Astrocyte of the spinal cord (primary cell): ENCODE data around the gene RTRAF.
A peak's percentile ranks its signal among the peaks of the same experiment; 100 is the strongest.

Experiments used
- DNase-seq: peaks from one replicate; pipeline ENCODE4 v3.0.0; 2011; ENCODE audit warnings: low read depth, low spot score
- H3K4me3 ChIP-seq: 2 replicates; pipeline ENCODE4 v1.5.1; 2011; ENCODE audit warnings: low read depth, mild to moderate bottlenecking, low read length, moderate library complexity
- in situ Hi-C: cut with HindIII; loops from 2 replicates; pipeline ENCODE4 v1.10.0; 2017; ENCODE audit warnings: low sequenced_read_pairs
- TF ChIP-seq, protein P1 (sequence below): IDR thresholded peaks from 2 replicates; pipeline ENCODE4 v1.5.1; 2012; ENCODE audit warnings: low read depth, mild to moderate bottlenecking, low read length, inconsistent platforms

The RTRAF gene

GRCh38 chr14:52014601-52015267, 25.4 kb downstream of the RTRAF start:
- no peak overlapping the region for H3K4me3 ChIP-seq
- no peak for DNase-seq
- in situ Hi-C loops, result no loop called here
- TF ChIP-seq, protein P1, sequence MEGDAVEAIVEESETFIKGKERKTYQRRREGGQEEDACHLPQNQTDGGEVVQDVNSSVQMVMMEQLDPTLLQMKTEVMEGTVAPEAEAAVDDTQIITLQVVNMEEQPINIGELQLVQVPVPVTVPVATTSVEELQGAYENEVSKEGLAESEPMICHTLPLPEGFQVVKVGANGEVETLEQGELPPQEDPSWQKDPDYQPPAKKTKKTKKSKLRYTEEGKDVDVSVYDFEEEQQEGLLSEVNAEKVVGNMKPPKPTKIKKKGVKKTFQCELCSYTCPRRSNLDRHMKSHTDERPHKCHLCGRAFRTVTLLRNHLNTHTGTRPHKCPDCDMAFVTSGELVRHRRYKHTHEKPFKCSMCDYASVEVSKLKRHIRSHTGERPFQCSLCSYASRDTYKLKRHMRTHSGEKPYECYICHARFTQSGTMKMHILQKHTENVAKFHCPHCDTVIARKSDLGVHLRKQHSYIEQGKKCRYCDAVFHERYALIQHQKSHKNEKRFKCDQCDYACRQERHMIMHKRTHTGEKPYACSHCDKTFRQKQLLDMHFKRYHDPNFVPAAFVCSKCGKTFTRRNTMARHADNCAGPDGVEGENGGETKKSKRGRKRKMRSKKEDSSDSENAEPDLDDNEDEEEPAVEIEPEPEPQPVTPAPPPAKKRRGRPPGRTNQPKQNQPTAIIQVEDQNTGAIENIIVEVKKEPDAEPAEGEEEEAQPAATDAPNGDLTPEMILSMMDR, result no peak

DNA sequence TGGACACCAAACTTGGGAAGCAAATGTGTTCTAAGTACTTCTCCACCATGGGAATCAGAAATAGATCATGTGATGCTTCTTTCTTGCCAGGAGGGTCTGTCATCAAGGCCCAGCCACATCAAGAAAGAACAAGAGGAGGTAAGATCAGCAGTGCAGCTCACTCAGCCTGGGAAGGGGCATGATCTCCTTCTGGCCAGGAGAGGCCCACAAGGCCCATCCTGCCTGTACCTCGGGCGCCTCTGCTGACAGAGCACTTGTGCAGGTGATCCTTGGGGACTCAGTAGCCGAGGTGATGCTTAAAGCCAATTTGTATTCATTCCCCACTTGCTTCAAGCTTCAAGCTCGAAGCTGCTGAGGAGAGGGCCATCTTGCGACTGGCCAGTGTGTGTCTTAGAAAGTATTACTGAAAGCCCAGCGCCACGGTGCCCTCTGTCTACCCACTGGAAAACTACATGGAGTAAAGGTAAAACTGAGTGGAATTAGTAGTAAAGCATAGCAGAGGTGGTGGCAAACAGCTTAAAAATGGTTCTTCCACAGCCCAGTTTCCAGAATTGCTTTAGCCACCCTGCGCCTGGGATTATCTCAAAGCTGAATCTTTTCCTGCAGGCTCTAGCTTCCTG, 26.2 kb downstream of the RTRAF start:
- TF ChIP-seq, protein P1, result peak; percentile 61

DNA sequence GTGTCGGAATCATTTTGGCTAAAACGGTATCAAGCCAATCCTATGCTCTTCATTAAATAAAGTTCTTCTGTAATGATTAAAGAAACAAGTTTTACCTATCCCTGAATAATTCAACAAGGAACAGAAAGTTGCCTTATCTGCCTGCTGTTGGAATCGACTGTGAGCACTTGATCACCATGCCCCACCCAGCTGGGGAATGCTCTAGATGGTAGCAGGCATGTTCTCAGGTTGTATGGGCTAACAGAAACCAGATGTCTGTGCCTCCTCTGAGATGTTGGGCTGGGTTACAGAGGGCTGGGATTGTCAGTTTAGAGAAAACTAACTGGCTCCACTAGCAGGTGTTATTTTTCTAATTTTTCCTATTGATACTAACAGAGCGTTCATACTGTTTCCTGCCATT, 28.9 kb downstream of the RTRAF start:
- TF ChIP-seq, protein P1, result no peak
- no peak for DNase-seq
- in situ Hi-C loops, result no loop called here
- H3K4me3 ChIP-seq, result no peak overlapping the region

More for the DNA sequence above, 26.2 kb downstream of the RTRAF start:
- no peak overlapping the region for H3K4me3 ChIP-seq
- peak; percentile 34 for DNase-seq
- in situ Hi-C loops, result no loop called here

DNA sequence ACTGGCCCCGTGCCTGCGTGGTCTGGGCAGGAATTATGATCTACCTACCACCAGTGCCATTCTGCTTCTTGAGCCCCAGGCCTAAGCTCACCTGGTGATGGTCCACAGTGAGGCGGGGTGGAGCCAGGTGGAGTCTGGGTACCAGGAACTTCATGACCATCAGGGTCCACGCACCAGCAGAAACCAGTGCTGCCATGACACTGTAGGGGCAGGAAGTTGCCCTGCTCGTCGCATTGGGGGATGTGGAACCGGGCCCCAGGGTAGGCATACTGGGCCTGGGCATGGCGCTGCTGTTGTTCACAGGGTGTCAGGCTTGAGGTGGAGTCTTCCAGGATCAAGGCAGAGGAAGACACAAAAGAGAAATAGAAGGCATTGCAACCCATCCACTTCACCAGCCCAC, 29.6 kb downstream of the RTRAF start:
- in situ Hi-C loops, result no loop called here
- H3K4me3 ChIP-seq, result no peak overlapping the region
- TF ChIP-seq, protein P1, result no peak
- no peak for DNase-seq

DNA sequence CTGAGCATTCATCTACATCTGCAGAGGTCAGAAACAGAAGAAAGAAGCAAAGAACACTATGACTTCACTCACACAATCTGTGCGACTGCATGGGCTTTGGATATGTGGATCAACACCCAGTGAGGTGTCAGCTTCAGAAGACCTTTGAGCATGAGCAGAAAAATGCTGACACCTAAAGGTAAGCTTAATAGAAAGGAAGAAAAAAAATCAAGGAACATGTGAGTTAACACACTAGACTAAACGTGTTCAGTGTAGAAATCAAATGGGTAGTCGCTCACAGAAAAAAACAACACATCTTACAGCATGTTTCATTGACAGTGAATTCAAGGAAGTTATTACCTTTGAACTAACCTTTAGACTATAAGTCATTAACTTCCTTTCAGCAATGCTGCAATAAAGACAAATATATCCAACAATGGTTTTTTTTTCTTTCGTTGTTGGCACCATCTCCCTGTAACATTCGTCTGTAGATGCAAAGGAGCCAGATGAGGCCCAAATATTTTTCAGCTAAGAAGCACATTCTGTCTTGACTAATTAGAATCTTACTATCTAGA, 30.9 kb downstream of the RTRAF start:
- TF ChIP-seq, protein P1, result no peak
- DNase-seq, result no peak

GRCh38 chr14:52020866-52021717, 31.7 kb downstream of the RTRAF start:
- TF ChIP-seq, protein P1, result no peak
- DNase-seq, result peak; percentile 55
- in situ Hi-C loops, result no loop called here
- H3K4me3 ChIP-seq, result no peak overlapping the region

More for the DNA sequence above, 30.9 kb downstream of the RTRAF start:
- in situ Hi-C loops, result no loop called here
- H3K4me3 ChIP-seq, result no peak overlapping the region
